ENCODE data around the gene SLC35G6.

The SLC35G6 gene

DNA sequence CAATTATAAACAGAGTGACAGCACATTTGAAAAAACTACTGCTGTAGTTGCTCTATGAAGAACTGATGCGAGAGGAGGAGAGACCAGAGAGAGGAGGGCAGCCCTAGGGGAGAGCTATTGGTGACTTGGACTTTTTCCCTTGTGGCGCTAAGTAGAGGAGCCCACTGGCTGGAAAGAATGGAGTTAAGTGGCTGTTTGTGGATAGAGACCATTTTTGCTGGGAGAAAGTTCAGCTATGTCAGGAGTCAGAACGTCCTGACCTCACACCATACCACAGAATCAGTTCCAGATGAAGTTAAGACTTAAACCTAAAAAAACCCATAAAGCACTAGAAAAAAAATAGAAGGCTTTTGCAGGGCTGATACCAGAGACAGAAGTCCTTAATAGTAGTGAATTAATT lies 4.9 kb downstream of the SLC35G6 start:
- H3K4me1 ChIP-seq (ENCODE audit: control insufficient read depth in 5 of 5, insufficient read depth in 5 of 5, low read length in 5 of 5) = peaks cover 14 to 66% (median 55%) of the 10 kb centered on the region in 5 donors
- no peaks in the 10 kb centered on the region for H3K27me3 ChIP-seq (ENCODE audit: control insufficient read depth in 5 of 5, insufficient read depth in 4 of 5, low read length in 5 of 5)
- peak overlapping the region; percentile 55 to 73 (median 70) for H3K4me3 ChIP-seq (ENCODE audit: low read depth in 1 of 5, low read length in 5 of 5)
- H3K9ac ChIP-seq (ENCODE audit: low read length in 5 of 5) = peak overlapping the region in 4 of 5 donors; percentile 3 to 70 (median 40)
- peak overlapping the region; percentile 45 for H3K27ac ChIP-seq (ENCODE audit: low read depth, low read length)
- H3K9me3 ChIP-seq (ENCODE audit: control insufficient read depth in 5 of 5, low read length in 5 of 5) = no peaks in the 10 kb centered on the region
- peaks cover 0 to 3% (median 0%) of the 10 kb centered on the region in 5 donors for H3K36me3 ChIP-seq (ENCODE audit: control insufficient read depth in 5 of 5, insufficient read depth in 5 of 5, low read length in 5 of 5)

DNA sequence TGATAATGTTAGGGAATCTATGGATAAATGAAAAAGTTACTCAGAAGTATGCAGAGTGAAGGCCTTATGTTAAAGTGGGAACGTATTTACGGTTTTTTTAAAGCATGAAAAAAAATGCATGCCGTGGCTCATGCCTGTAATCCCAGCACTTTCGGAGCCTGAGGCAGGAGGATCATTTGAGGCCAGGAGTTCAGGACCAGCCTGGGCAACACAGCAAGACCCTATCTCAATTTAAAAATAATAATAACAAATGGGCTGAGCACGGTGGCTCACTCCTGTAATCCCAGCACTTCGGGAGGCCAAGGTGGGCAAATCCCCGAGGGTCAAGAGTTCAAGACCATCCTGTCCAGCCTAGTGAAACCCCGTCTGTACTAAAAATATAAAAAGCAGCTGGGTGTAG lies 8.9 kb downstream of the SLC35G6 start:
- Histone ChIP-seq H3K9me3 (ENCODE audit: control insufficient read depth in 5 of 5, low read length in 5 of 5) (no peaks in the 10 kb centered on the region), H3K4me3 (ENCODE audit: low read depth in 1 of 5, low read length in 5 of 5) (no peak overlapping the region), H3K36me3 (ENCODE audit: control insufficient read depth in 5 of 5, insufficient read depth in 5 of 5, low read length in 5 of 5) (peaks cover 0 to 8% (median 0%) of the 10 kb centered on the region in 5 donors), H3K9ac (ENCODE audit: low read length in 5 of 5) (no peak overlapping the region), H3K4me1 (ENCODE audit: control insufficient read depth in 5 of 5, insufficient read depth in 5 of 5, low read length in 5 of 5) (peaks cover 7 to 62% (median 53%) of the 10 kb centered on the region in 5 donors), H3K27me3 (ENCODE audit: control insufficient read depth in 5 of 5, insufficient read depth in 4 of 5, low read length in 5 of 5) (no peaks in the 10 kb centered on the region), H3K27ac (ENCODE audit: low read depth, low read length) (no peak overlapping the region)

DNA sequence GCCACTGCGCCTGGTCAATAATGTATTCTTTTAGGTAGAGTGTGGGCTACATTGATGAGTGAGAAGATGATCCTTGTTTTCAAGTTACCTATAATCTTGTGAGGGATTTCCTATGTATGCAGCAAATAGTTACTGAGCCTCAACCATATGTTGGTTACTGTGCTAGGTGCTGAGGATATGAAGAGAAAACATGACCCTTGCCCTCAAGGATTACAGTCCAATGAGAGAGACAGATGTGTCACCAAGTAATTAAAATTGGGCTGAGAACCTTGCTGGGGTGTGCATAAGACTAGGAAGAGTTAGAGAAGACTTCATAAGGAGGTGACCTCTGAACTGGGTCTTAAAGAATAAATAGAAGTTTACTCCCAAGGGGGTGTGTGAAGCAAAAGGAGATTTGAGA lies 10.3 kb downstream of the SLC35G6 start:
- Histone ChIP-seq H3K36me3 (ENCODE audit: control insufficient read depth in 5 of 5, insufficient read depth in 5 of 5, low read length in 5 of 5) (peaks cover 0 to 19% (median 9%) of the 10 kb centered on the region in 5 donors), H3K4me1 (ENCODE audit: control insufficient read depth in 5 of 5, insufficient read depth in 5 of 5, low read length in 5 of 5) (peaks cover 7 to 57% (median 48%) of the 10 kb centered on the region in 5 donors), H3K9ac (ENCODE audit: low read length in 5 of 5) (no peak overlapping the region), H3K4me3 (ENCODE audit: low read depth in 1 of 5, low read length in 5 of 5) (no peak overlapping the region), H3K27me3 (ENCODE audit: control insufficient read depth in 5 of 5, insufficient read depth in 4 of 5, low read length in 5 of 5) (no peaks in the 10 kb centered on the region), H3K9me3 (ENCODE audit: control insufficient read depth in 5 of 5, low read length in 5 of 5) (no peaks in the 10 kb centered on the region), H3K27ac (ENCODE audit: low read depth, low read length) (no peak overlapping the region)

DNA sequence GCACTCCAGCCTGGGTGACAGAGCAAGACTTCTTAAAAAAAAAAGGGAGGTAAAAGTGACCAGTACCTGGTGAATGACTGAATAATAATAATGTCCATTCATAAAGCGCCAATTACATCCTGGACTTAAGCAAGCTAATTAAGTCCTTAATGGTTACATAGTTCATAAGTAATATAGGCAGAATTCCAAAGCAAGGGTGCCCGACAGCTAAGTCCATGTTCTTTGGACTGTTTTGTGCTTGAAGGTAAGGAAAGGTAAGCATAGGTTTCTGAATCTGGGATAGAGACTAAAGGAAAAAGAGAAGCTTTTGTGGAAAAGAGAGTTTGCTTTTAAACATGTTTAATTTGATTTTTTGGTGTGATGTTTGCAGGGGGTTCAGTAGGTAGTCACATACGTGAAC lies 12.7 kb downstream of the SLC35G6 start:
- H3K9ac ChIP-seq (ENCODE audit: low read length in 5 of 5) = no peak overlapping the region
- H3K9me3 ChIP-seq (ENCODE audit: control insufficient read depth in 5 of 5, low read length in 5 of 5) = no peaks in the 10 kb centered on the region
- peaks cover 3 to 54% (median 26%) of the 10 kb centered on the region in 5 donors for H3K4me1 ChIP-seq (ENCODE audit: control insufficient read depth in 5 of 5, insufficient read depth in 5 of 5, low read length in 5 of 5)
- no peak overlapping the region for H3K27ac ChIP-seq (ENCODE audit: low read depth, low read length)
- H3K36me3 ChIP-seq (ENCODE audit: control insufficient read depth in 5 of 5, insufficient read depth in 5 of 5, low read length in 5 of 5) = peaks cover 3 to 43% (median 31%) of the 10 kb centered on the region in 5 donors
- H3K27me3 ChIP-seq (ENCODE audit: control insufficient read depth in 5 of 5, insufficient read depth in 4 of 5, low read length in 5 of 5) = no peaks in the 10 kb centered on the region
- no peak overlapping the region for H3K4me3 ChIP-seq (ENCODE audit: low read depth in 1 of 5, low read length in 5 of 5)

DNA sequence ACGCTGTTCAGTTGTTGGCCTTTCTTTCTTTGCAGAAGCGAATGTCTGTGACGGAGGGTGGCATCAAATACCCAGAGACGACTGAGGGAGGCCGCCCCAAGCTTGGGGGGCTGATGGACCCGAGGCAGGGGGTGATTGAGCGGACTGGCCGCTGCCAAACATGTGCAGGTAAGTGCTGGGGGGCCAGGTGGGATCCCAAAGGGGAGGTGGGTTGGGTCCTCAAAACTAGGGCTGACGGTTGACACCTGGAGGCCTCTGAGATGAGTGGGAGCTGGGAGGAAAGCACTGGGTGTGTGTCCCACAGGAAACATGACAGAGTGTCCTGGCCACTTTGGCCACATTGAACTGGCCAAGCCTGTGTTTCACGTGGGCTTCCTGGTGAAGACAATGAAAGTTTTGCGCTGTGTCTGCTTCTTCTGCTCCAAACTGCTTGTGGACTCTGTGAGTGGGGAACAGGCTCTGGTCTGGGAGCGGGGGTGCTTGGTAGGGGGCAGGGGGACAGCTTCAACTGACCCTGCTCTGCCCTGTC lies 14.7 kb downstream of the SLC35G6 start:
- peak overlapping the region in 2 of 5 donors; percentile 5 to 6 for H3K4me3 ChIP-seq (ENCODE audit: low read depth in 1 of 5, low read length in 5 of 5)
- peak overlapping the region; percentile 57 for H3K27ac ChIP-seq (ENCODE audit: low read depth, low read length)
- no peaks in the 10 kb centered on the region for H3K9me3 ChIP-seq (ENCODE audit: control insufficient read depth in 5 of 5, low read length in 5 of 5)
- peaks cover 3 to 56% (median 47%) of the 10 kb centered on the region in 5 donors for H3K36me3 ChIP-seq (ENCODE audit: control insufficient read depth in 5 of 5, insufficient read depth in 5 of 5, low read length in 5 of 5)
- H3K4me1 ChIP-seq (ENCODE audit: control insufficient read depth in 5 of 5, insufficient read depth in 5 of 5, low read length in 5 of 5) = peaks cover 3 to 44% (median 11%) of the 10 kb centered on the region in 5 donors
- no peaks in the 10 kb centered on the region for H3K27me3 ChIP-seq (ENCODE audit: control insufficient read depth in 5 of 5, insufficient read depth in 4 of 5, low read length in 5 of 5)
- H3K9ac ChIP-seq (ENCODE audit: low read length in 5 of 5) = peak overlapping the region in 1 of 5 donors; percentile 3

DNA sequence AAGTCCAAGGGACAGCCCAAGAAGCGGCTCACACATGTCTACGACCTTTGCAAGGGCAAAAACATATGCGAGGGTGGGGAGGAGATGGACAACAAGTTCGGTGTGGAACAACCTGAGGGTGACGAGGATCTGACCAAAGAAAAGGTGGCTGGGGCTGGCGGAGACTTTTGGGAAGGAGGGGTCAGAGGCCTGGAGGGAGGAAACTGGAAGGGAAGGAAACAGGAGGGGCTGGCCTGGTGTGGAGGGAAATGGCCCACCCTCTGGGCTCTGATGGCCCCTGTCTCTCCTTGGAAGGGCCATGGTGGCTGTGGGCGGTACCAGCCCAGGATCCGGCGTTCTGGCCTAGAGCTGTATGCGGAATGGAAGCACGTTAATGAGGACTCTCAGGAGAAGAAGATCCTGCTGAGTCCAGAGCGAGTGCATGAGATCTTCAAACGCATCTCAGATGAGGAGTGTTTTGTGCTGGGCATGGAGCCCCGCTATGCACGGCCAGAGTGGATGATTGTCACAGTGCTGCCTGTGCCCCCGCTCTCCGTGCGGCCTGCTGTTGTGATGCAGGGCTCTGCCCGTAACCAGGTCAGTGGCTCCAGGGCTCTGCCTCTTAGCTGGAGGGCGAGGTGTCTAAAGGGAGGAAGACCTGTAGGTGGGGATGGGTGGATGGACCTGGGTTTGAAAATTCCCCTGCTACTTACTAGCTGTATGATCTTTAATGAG lies 15.4 kb downstream of the SLC35G6 start:
- Histone ChIP-seq H3K27ac (ENCODE audit: low read depth, low read length) (peak overlapping the region; percentile 57), H3K9me3 (ENCODE audit: control insufficient read depth in 5 of 5, low read length in 5 of 5) (no peaks in the 10 kb centered on the region), H3K9ac (ENCODE audit: low read length in 5 of 5) (peak overlapping the region in 1 of 5 donors; percentile 3), H3K4me3 (ENCODE audit: low read depth in 1 of 5, low read length in 5 of 5) (peak overlapping the region in 2 of 5 donors; percentile 6 to 26), H3K4me1 (ENCODE audit: control insufficient read depth in 5 of 5, insufficient read depth in 5 of 5, low read length in 5 of 5) (peaks cover 3 to 38% (median 7%) of the 10 kb centered on the region in 5 donors), H3K36me3 (ENCODE audit: control insufficient read depth in 5 of 5, insufficient read depth in 5 of 5, low read length in 5 of 5) (peaks cover 8 to 62% (median 54%) of the 10 kb centered on the region in 5 donors), H3K27me3 (ENCODE audit: control insufficient read depth in 5 of 5, insufficient read depth in 4 of 5, low read length in 5 of 5) (no peaks in the 10 kb centered on the region)

DNA sequence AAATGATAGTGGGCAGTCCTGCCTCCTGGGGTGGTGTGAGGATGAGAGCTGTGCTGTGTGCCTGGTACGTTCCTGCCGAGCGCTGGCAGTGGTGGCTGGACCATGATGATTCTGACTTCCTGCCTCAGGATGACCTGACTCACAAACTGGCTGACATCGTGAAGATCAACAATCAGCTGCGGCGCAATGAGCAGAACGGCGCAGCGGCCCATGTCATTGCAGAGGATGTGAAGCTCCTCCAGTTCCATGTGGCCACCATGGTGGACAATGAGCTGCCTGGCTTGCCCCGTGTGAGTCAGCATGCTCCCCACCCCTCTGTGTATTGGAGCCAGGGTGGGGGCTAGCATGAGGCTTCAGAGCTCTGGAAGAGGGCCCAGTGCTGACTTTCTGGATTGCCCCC lies 16.0 kb downstream of the SLC35G6 start:
- Histone ChIP-seq H3K27ac (ENCODE audit: low read depth, low read length) (peak overlapping the region; percentile 57), H3K36me3 (ENCODE audit: control insufficient read depth in 5 of 5, insufficient read depth in 5 of 5, low read length in 5 of 5) (peaks cover 9 to 68% (median 60%) of the 10 kb centered on the region in 5 donors), H3K9ac (ENCODE audit: low read length in 5 of 5) (no peak overlapping the region), H3K9me3 (ENCODE audit: control insufficient read depth in 5 of 5, low read length in 5 of 5) (no peaks in the 10 kb centered on the region), H3K4me1 (ENCODE audit: control insufficient read depth in 5 of 5, insufficient read depth in 5 of 5, low read length in 5 of 5) (peaks cover 3 to 36% (median 5%) of the 10 kb centered on the region in 5 donors), H3K27me3 (ENCODE audit: control insufficient read depth in 5 of 5, insufficient read depth in 4 of 5, low read length in 5 of 5) (no peaks in the 10 kb centered on the region), H3K4me3 (ENCODE audit: low read depth in 1 of 5, low read length in 5 of 5) (peak overlapping the region in 2 of 5 donors; percentile 6 to 26)

DNA sequence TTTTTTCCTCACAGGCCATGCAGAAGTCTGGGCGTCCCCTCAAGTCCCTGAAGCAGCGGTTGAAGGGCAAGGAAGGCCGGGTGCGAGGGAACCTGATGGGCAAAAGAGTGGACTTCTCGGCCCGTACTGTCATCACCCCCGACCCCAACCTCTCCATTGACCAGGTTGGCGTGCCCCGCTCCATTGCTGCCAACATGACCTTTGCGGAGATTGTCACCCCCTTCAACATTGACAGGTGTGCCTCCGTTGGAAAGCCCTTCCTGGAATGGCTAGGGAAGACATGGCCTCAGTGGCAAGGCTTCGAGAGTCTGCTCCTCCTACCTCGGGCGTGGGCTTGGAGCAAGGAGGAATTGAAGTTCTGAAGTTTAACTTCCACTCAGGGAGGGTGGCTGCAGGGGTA lies 16.4 kb downstream of the SLC35G6 start:
- Histone ChIP-seq H3K36me3 (ENCODE audit: control insufficient read depth in 5 of 5, insufficient read depth in 5 of 5, low read length in 5 of 5) (peaks cover 9 to 72% (median 64%) of the 10 kb centered on the region in 5 donors), H3K27ac (ENCODE audit: low read depth, low read length) (peak overlapping the region; percentile 35), H3K4me1 (ENCODE audit: control insufficient read depth in 5 of 5, insufficient read depth in 5 of 5, low read length in 5 of 5) (peaks cover 3 to 36% (median 5%) of the 10 kb centered on the region in 5 donors), H3K27me3 (ENCODE audit: control insufficient read depth in 5 of 5, insufficient read depth in 4 of 5, low read length in 5 of 5) (no peaks in the 10 kb centered on the region), H3K9ac (ENCODE audit: low read length in 5 of 5) (no peak overlapping the region), H3K4me3 (ENCODE audit: low read depth in 1 of 5, low read length in 5 of 5) (no peak overlapping the region), H3K9me3 (ENCODE audit: control insufficient read depth in 5 of 5, low read length in 5 of 5) (no peaks in the 10 kb centered on the region)

DNA sequence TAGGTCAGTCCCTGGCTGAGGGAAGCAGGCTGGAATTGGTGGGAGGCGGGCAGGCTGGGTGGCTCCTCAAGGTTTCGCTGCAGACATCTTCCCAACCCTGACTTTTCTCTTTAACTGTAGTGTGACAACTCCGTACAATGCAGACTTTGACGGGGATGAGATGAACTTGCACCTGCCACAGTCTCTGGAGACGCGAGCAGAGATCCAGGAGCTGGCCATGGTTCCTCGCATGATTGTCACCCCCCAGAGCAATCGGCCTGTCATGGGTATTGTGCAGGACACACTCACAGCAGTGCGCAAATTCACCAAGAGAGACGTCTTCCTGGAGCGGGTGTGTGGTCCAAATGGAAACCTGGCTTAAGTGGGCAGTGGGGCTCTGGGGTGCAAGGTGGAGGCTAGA lies 17.9 kb downstream of the SLC35G6 start:
- H3K4me3 ChIP-seq (ENCODE audit: low read depth in 1 of 5, low read length in 5 of 5) = no peak overlapping the region
- H3K36me3 ChIP-seq (ENCODE audit: control insufficient read depth in 5 of 5, insufficient read depth in 5 of 5, low read length in 5 of 5) = peaks cover 14 to 83% (median 79%) of the 10 kb centered on the region in 5 donors
- H3K9ac ChIP-seq (ENCODE audit: low read length in 5 of 5) = no peak overlapping the region
- no peaks in the 10 kb centered on the region for H3K27me3 ChIP-seq (ENCODE audit: control insufficient read depth in 5 of 5, insufficient read depth in 4 of 5, low read length in 5 of 5)
- no peak overlapping the region for H3K27ac ChIP-seq (ENCODE audit: low read depth, low read length)
- peaks cover 0 to 28% (median 3%) of the 10 kb centered on the region in 5 donors for H3K4me1 ChIP-seq (ENCODE audit: control insufficient read depth in 5 of 5, insufficient read depth in 5 of 5, low read length in 5 of 5)
- H3K9me3 ChIP-seq (ENCODE audit: control insufficient read depth in 5 of 5, low read length in 5 of 5) = no peaks in the 10 kb centered on the region

DNA sequence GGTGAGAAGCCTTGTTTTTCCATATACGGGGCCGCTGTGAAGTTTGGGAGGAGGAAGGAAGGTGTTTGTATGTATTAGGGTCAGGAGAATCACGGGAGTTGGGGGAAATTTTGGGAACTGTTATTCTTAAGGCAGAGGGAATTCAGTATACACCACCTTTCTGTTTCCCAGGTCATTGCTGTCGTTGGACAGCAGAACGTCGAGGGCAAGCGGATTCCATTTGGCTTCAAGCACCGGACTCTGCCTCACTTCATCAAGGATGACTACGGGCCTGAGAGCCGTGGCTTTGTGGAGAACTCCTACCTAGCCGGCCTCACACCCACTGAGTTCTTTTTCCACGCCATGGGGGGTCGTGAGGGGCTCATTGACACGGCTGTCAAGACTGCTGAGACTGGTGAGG lies 20.5 kb downstream of the SLC35G6 start:
- Histone ChIP-seq H3K4me1 (ENCODE audit: control insufficient read depth in 5 of 5, insufficient read depth in 5 of 5, low read length in 5 of 5) (peaks cover 0 to 13% (median under 1%) of the 10 kb centered on the region in 5 donors), H3K9me3 (ENCODE audit: control insufficient read depth in 5 of 5, low read length in 5 of 5) (no peaks in the 10 kb centered on the region), H3K27ac (ENCODE audit: low read depth, low read length) (no peak overlapping the region), H3K36me3 (ENCODE audit: control insufficient read depth in 5 of 5, insufficient read depth in 5 of 5, low read length in 5 of 5) (peaks cover 20 to 95% (median 86%) of the 10 kb centered on the region in 5 donors), H3K9ac (ENCODE audit: low read length in 5 of 5) (no peak overlapping the region), H3K27me3 (ENCODE audit: control insufficient read depth in 5 of 5, insufficient read depth in 4 of 5, low read length in 5 of 5) (no peaks in the 10 kb centered on the region), H3K4me3 (ENCODE audit: low read depth in 1 of 5, low read length in 5 of 5) (no peak overlapping the region)

Data from subcutaneous abdominal adipose tissue (tissue), 5 donors.